Esophagus muscularis mucosa (tissue), 4 donors: Measurements from ENCODE around the gene GMDS. TPM values are rescaled to one million over a fixed set of nuclear protein-coding genes. Genes with fewer than 3 reads are reported as not detected.

Source experiments
- DNase-seq: peaks from one replicate; pipeline ENCODE4 v3.0.0-alpha.2; 2017; ENCODE audit errors: extremely low spot score
- H3K27ac ChIP-seq, 4 donors: fragments of 200-600 bp; sonication (generic); replicated peaks in 1 of 4; 1 replicate in 3 of 4; 2 replicates in 1 of 4; pipeline ENCODE4 v1.5.1; 2016 to 2019; ENCODE audit warnings: mild to moderate bottlenecking in 1 of 4
- H3K27me3 ChIP-seq, 4 donors: fragments of 200-600 bp; sonication (generic); one replicate each; pipeline versions ENCODE4 v1.5.1 to v1.6.0; 2016 to 2019
- H3K36me3 ChIP-seq, 4 donors: fragments of 200-600 bp; sonication (generic); one replicate each; pipeline ENCODE4 v1.5.1; 2016 to 2019
- H3K4me1 ChIP-seq, 4 donors: fragments of 200-600 bp; sonication (generic); one replicate each; pipeline ENCODE4 v1.5.1; 2016 to 2019
- H3K4me3 ChIP-seq, 4 donors: fragments of 200-600 bp; sonication (generic); 1 replicate in 2 of 4; 2 replicates in 2 of 4; pipeline ENCODE4 v1.5.1; 2016 to 2019; ENCODE audit warnings: mild to moderate bottlenecking in 4 of 4, moderate library complexity in 1 of 4
- H3K9me3 ChIP-seq, 4 donors: fragments of 200-600 bp; sonication (generic); 1 replicate in 3 of 4; 2 replicates in 1 of 4; pipeline ENCODE4 v1.5.1; 2016 to 2019
- CTCF ChIP-seq, 3 experiments: fragments of 200-600 bp in 2 of 3; fragments of 450-650 bp in 1 of 3; sonication (generic) in 2 of 3; IDR thresholded peaks; one replicate each; pipeline ENCODE4 v1.5.1; 2017 to 2019; ENCODE audit warnings: antibody characterized with exemption in 3 of 3, mild to moderate bottlenecking in 2 of 3, moderate library complexity in 1 of 3
- EP300 ChIP-seq: sonication (generic); formaldehyde crosslinking; IDR thresholded peaks from one replicate; pipeline ENCODE4 v1.6.1; 2017; ENCODE audit warnings: antibody characterized with exemption
- POLR2A ChIP-seq: fragments of 450-650 bp; IDR thresholded peaks from one replicate; pipeline ENCODE4 v1.6.1; 2017; ENCODE audit warnings: antibody characterized with exemption, moderate library complexity, mild to moderate bottlenecking, low read depth
- POLR2AphosphoS5 ChIP-seq, 2 donors: sonication (generic); formaldehyde crosslinking; IDR thresholded peaks; one replicate each; pipeline ENCODE4 v1.6.1; 2017; ENCODE audit warnings: antibody characterized with exemption in 2 of 2
- WGBS: methylation state at CpG from one replicate; pipeline ENCODE4 v1.1.5; 2018; 5-methylcytosine and 5-hydroxymethylcytosine counted together
- intact Hi-C: fragments of 100-400 bp; cut with DNase I; formaldehyde crosslinking; loops from one replicate; pipeline ENCODE4 v1.15.1; 2023
- total RNA-seq, 4 donors: library from RNA; depleted of rRNA; stranded (reverse); fragments of >200 nt; gene quantifications; one replicate each; pipeline versions ENCODE4 v1.1.0 to v1.2.1, GENCODE V29; 2016

The GMDS gene
- total RNA-seq, 4 donors from 2014 or later = 3.6 to 14.1 (median 6.0) TPM

- TF ChIP-seq CTCF (IDR thresholded peaks at IDR 0.05) (no peak), POLR2AphosphoS5 (IDR thresholded peaks at IDR 0.05) (no peak), POLR2A (no peak), EP300 (no peak)
- Histone ChIP-seq H3K27me3 (no peaks in the 10 kb centered on the region), H3K27ac (no peak overlapping the region), H3K36me3 (no peaks in the 10 kb centered on the region), H3K4me3 (no peak overlapping the region), H3K9me3 (no peaks in the 10 kb centered on the region), H3K4me1 (peaks cover 0 to 24% (median 9%) of the 10 kb centered on the region in 4 donors)
- no peak for DNase-seq
- intact Hi-C loops = no loop called here
Measured at GRCh38 chr6:2168480-2168879, 76.9 kb downstream of the GMDS start.

- no peak overlapping the region for H3K4me3 ChIP-seq
- H3K9me3 ChIP-seq = no peaks in the 10 kb centered on the region
- no peaks in the 10 kb centered on the region for H3K27me3 ChIP-seq
- H3K27ac ChIP-seq = no peak overlapping the region
- peaks cover 0 to 24% (median 9%) of the 10 kb centered on the region in 4 donors for H3K4me1 ChIP-seq
- no peak for DNase-seq
- TF ChIP-seq EP300 = no peak
- TF ChIP-seq POLR2A = no peak
- no peak for TF ChIP-seq POLR2AphosphoS5 (IDR thresholded peaks at IDR 0.05)
- no peak for TF ChIP-seq CTCF (IDR thresholded peaks at IDR 0.05)
- intact Hi-C loops = no loop called here
- H3K36me3 ChIP-seq = no peaks in the 10 kb centered on the region
- WGBS = 23% methylated on average over 1 of the region's 1 CpG
Measured at GRCh38 chr6:2166717-2167116, 78.7 kb downstream of the GMDS start.

GRCh38 chr6:2165286-2165685 is 80.1 kb downstream of the GMDS start:
- no peaks in the 10 kb centered on the region for H3K27me3 ChIP-seq
- WGBS = 86% methylated on average over 1 of the region's 1 CpG
- intact Hi-C loops = no loop called here
- H3K36me3 ChIP-seq = no peaks in the 10 kb centered on the region
- H3K4me3 ChIP-seq = no peak overlapping the region
- H3K4me1 ChIP-seq = peaks cover 0 to 24% (median 9%) of the 10 kb centered on the region in 4 donors
- TF ChIP-seq POLR2AphosphoS5 (IDR thresholded peaks at IDR 0.05) (no peak), POLR2A (no peak), CTCF (IDR thresholded peaks at IDR 0.05) (no peak), EP300 (no peak)
- H3K27ac ChIP-seq = no peak overlapping the region
- no peak for DNase-seq
- no peaks in the 10 kb centered on the region for H3K9me3 ChIP-seq

- intact Hi-C loops = no loop called here
Measured at GRCh38 chr6:2164481-2164880, 80.9 kb downstream of the GMDS start.

More at GRCh38 chr6:2164481-2164880, 80.9 kb downstream of the GMDS start:
- Histone ChIP-seq H3K4me3 (no peak overlapping the region), H3K36me3 (no peaks in the 10 kb centered on the region), H3K27ac (no peak overlapping the region), H3K9me3 (no peaks in the 10 kb centered on the region), H3K4me1 (peaks cover 0 to 24% (median 9%) of the 10 kb centered on the region in 4 donors), H3K27me3 (no peaks in the 10 kb centered on the region)
- TF ChIP-seq CTCF (IDR thresholded peaks at IDR 0.05) (no peak), EP300 (no peak), POLR2A (no peak), POLR2AphosphoS5 (IDR thresholded peaks at IDR 0.05) (no peak)
- 93% methylated on average over 2 of the region's 2 CpGs for WGBS
- DNase-seq = no peak
